HG03378 (cell line): ENCODE results near the gene PRR36.
"Not testable (repeated sequence)": the region's sequence is repeated elsewhere in the genome, so short reads cannot be mapped to it uniquely, and the experiment has no call there.

Experiments
- ATAC-seq: cut with Tn5 transposase; IDR thresholded peaks from one replicate; pipeline ENCODE4 v1.9.1; 2021; ENCODE audit warnings: mild to moderate bottlenecking, moderate library complexity; ENCODE audit not compliant: unreplicated experiment

PRR36 gene

DNA sequence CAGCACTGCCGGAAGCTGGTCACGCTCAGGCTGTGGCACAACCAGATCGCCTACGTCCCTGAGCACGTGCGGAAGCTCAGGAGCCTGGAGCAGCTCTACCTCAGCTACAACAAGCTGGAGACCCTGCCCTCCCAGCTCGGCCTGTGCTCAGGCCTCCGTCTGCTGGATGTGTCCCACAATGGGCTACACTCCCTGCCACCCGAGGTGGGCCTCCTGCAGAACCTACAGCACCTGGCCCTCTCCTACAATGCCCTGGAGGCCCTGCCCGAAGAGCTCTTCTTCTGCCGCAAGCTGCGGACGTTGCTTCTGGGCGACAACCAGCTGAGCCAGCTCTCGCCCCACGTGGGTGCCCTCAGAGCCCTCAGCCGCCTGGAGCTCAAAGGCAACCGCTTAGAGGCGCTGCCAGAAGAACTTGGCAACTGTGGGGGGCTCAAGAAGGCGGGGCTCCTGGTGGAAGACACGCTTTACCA, 26.2 kb upstream of the PRR36 start:
- no peak for ATAC-seq

DNA sequence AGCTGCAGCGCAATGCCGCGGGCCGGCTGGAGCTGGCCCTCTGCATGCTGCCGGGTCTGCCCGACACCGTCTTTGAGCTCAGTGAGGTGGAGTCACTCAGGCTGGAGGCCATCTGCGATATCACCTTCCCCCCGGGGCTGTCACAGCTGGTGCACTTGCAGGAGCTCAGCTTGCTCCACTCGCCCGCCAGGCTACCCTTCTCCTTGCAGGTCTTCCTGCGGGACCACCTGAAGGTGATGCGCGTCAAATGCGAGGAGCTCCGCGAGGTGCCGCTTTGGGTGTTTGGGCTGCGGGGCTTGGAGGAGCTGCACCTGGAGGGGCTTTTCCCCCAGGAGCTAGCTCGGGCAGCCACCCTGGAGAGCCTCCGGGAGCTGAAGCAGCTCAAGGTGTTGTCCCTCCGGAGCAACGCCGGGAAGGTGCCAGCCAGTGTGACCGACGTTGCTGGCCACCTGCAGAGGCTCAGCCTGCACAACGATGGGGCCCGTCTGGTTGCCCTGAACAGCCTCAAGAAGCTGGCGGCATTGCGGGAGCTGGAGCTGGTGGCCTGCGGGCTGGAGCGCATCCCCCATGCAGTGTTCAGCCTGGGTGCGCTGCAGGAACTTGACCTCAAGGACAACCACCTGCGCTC, 25.7 kb upstream of the PRR36 start:
- no peak for ATAC-seq

DNA sequence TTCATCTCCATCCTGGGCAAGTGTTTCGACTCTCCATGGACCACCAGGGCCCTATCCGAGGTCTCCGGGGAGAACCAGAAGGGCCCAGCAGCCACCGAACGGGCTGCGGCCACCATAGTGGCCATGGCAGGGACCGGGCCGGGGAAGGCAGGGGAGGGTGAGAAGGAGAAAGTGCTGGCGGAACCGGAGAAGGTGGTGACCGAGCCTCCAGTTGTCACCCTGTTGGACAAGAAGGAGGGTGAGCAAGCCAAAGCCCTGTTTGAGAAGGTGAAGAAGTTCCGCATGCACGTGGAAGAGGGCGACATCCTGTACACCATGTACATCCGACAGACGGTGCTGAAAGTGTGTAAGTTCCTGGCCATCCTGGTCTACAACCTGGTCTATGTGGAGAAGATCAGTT, 24.8 kb upstream of the PRR36 start:
- no peak for ATAC-seq

DNA sequence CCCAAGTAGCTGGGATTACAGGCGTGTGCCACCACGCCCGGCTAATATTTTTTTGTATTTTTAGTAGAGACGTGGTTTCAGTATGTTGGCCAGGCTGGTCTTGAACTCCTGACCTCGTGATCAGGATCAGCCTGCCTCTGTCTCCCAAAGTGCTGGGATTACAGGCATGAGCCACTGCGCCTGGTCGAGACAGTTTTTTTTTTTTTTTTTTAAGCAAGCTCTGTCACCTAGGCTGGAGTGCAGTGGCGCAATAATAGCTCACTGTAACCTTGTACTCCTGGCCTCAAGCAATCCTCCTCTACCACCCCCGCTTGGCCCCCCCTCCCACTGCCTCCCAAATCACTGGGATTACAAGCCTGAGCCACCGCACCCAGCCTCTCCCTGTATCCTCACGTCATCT, 23.1 kb upstream of the PRR36 start:
- ATAC-seq: no peak

DNA sequence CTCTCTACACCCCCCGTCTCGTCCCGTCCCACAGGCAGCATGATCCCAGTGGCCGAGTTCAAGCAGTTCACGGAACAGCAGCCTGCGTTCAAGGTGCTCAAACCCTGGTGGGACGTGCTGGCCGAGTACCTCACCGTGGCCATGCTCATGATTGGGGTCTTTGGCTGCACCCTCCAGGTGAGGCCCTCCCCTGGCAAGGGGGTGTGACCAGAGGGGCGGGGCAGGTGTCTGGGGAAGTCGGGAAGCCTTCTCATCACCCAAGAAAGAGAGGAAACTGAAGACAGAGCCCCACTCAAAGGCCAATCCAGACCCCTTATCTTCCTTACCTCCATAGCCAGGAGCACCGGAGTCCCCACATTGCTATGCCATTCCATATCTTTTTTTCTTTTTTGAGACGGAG, 21.4 kb upstream of the PRR36 start:
- ATAC-seq: no peak

DNA sequence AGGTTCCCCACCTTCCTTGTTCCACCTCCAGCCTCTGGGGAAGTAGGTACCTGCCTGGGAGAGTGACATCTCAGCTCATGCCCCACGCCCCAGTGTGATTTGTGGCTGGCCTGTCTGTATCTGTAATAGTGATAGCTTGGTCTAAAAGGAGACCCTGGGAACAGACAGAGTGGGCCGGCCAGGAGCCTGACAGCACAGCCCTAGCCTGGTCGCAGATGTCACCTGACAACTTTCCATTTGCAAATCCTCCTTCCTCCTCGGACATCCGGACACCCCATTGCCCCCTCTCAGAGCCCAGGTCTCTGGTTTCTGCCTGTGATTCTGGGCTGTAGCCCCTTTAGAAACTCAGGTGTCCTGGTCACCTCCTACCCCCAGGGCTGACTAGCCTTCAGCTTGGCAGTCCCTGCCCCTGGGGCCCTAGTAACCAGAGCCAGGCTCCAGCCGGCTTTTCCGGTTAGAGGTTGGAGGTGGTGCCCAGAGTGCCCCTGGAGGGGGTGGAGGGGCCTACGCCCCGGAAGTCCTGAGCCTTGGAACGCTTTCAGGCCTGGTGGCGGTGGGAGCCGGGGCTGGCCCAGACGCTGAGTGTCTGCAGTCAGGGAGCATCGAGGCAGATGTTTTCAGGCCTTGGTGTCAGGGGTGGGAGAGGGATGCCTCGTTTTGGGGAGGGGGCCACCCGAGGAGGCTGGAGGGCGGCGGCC, 20.6 kb upstream of the PRR36 start:
- no peak for ATAC-seq

DNA sequence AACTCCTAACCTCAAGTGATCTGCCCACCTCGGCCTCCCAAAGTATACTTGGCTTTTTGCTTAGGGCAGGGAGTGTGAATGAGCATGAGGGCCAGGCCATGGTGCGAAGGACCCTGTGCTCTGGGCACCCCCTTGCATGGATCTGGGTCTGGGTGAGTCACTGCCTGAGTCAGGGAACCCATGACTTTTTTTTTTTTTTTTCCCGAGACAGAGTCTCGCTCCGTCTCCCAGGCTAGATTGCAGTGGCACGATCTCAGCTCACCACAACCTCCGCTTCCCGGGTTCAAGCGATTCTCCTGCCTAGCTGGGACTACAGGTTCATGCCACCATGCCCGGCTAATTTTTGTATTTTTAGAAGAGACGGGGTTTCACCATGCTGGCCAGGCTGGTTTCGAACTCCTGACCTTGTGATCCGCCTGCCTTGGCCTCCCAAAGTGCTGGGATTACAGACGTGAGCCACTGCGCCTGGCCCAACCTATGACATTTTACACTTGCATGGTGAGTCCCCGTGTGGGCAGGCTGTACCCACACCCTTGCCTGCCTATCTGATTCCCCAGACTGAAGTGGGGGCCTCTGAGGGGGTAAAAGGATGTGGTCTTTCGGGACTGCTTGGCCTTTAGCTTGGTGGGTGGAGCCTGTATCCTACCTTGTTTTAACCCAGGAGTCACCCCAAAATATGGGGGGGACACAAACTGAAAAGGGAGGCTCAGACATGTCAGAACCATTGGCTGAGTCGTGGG, 19.3 kb upstream of the PRR36 start:
- ATAC-seq: not testable (repeated sequence)

DNA sequence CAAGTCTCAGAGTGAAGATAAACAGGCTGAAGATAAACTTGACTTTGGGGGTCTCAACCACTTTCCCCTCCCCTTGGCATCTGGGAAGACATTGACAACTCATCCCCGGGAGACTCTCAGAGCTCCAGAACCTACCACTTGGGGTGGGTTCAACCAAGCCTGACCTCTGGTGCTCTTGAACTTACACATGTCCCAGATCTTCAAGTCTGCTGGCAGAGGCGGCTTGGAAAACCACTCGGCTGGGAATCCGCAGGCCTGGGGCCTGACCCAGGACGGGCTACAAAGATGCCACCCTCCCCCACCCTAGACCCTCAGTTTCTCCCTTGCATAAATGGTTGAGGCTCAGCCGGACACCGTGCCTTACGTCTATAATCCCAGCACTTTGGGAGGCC, 14.6 kb upstream of the PRR36 start:
- no peak for ATAC-seq

DNA sequence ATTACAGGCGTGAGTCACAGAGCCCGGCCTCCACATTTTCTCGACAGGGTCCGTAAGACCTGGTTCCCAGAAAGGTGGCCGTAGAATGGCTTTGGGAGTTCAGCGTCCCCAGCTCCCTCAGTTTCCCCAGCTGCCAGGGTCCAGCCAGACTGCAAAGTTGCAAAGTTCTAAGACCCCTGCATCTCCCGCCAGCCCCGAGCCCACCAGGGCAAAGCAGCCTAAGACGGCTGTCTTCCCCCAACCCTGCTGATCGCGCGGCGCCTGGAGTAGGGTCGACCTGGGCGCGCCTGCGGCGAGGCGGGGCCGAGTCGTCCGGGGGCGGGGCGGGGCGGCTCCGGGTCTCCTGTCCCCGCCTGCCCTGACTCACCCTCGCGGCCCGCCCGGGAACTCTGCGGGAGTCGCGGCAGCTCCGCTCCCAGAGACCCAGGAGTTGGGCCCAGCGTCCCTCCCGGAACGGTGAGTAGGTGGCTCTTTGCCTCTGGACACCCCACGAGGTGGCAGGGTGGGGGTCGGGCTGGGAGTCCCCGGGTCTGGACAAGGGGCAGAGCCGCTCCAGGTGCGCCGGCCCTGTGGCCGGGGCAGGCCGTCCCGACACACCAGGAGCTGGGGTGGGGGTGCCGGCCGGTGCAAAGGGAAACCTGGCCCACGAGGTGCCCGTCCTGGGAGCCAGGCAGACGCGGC, 14.1 kb upstream of the PRR36 start, which contains the start of gene LRRC8E:
TSS of gene LRRC8E (plus strand) at position 366 of the 681 bp plus-strand sequence. CDS start 7,094 bp downstream, outside the sequence.
- ATAC-seq: no peak

DNA sequence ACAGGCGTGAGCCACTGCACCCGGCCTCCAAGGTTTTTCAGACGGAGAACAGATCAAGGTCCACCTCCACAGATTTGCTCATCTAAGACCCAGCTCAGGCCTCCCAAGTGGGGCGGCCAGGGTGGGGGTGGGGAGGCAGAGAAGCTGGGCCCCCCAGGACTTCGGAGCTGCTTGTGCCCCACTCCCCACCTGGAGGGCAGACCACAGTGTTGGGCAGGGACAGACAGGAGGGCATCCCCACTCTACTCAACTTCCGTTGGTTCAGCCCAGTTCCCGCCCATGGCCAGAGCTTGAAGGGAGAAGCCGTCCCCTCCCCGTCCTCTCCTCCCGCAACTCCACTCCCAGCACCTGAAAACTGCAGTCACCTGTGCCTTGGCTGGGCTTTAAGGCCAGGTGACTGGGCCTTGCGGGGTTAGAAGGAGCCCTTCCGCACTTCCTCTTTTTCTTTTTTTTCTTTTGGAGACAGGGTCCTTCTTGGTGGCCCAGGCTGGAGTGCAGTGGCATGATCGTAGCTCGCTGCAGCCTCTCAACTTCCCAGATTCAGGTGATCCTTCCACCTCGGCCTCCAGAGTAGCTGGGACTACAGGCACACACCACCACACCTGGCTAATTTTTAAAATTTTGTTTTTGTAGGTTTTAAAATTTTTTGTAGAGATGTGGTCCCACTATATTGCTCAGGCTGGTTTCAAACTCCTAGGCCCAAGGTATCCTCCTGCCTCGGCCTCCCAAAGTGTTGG, 13.4 kb upstream of the PRR36 start:
- ATAC-seq: no peak

DNA sequence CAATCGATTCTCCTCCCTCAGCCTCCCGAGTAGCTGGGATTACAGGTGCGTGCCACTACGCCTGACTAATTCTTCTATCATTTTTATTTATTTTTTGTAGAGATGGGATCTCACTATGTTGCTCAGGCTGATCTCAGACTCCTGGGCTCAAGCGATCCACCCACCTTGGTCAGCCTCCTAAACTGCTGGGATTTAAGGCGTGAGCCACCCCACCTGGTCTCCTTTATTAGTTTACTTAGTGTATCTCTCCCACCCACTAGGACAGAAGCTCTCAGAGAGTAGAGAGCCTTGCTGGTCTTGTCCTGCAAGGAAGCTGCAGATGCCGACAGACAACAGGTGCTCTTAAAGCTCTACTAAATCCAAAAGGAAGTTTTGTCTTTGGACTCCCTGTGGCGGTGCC, 11.6 kb upstream of the PRR36 start:
- ATAC-seq: no peak

DNA sequence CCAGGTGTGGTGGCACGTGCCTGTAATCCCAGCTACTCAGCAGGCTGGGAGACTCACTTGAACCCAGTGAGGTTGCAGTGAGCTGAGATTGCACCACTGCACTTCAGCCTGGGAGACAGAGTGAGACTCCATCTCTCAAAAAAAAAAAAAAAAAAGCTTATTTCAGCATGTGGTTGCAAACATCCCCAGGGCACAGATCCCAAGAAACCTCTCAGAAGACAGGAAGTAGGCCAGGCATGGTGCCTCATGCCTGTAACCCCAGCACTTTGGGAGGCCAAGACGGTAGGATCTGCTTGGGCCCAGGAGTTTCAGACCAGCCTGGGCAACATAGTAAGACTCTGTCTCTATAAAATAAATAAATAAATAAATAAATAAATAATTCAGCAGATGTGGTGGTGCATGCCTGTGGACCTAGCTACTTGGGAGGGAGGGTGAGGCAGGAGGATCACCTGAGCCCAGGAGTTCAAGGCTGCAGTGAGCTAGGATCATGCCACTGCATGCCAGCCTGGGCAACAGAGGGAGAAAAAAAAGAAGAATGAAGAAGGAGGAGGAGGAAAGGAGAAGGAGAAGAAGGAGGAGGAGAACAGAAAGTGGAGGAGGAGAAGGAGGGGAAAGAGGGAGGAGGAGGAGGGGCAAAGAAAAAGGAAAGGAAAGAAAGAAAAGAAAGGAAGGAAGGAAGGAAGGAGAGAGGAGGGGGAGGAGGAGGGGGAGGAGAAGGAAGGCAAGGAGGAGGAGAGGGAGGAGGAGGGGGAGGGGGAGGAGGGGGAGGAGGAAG, 9.8 kb upstream of the PRR36 start:
- ATAC-seq: no peak

DNA sequence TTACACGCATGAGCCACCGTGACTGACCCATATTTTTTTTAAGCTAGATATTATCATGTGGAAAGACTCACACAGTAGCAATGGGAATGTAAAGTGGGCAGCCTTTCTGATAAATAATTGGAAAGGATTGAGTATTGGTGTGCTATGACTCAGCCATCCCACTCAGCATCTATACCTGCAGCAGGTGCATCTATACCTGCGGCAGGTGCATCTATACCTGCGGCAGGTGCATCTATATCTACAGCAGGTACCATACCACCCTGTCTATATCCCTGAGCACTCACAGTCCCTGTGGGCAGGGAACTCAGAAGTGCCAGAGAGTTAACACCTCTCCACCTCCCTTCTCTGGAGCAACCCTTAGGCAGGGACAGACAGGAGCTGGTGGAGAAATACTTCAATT, 8.9 kb upstream of the PRR36 start:
- no peak for ATAC-seq

DNA sequence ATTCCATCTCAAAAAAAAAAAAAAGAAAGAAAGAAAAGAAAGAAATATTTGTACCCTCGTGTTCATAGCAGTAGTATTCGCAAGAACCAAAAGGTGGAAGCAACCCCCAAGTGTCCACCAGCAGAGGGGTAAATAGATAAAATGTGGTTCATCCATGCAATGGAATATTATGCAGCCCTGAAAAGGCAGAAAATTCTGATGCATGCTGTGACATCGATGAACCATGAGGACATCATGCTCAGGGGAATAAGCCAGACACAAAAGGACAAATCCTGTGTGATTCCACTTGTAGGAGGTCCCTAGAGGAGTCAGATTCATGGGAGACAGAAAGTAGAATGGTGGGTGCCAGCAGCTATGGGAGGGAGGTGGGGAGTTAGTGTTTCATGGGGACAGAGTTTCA, 7.7 kb upstream of the PRR36 start:
- ATAC-seq: no peak

DNA sequence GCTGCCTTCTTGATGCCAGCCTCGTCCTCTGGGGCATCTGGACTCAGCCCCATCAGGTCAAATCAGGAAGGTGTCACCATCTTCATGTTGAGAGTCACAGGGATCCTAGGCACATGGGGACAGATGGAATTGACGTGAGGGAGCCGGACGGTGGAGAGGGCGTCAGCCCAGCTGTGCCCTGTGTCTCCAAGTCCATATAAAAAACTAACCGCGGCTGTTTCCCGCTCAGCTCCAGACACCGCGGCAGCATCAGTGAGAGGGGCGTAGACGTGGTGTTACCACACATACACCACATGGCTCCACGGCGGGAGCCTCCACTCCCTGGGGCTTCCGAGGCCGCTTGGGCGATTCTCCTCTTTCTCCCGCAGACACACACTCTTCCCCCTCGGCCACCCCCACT, 5.6 kb upstream of the PRR36 start:
- no peak for ATAC-seq

DNA sequence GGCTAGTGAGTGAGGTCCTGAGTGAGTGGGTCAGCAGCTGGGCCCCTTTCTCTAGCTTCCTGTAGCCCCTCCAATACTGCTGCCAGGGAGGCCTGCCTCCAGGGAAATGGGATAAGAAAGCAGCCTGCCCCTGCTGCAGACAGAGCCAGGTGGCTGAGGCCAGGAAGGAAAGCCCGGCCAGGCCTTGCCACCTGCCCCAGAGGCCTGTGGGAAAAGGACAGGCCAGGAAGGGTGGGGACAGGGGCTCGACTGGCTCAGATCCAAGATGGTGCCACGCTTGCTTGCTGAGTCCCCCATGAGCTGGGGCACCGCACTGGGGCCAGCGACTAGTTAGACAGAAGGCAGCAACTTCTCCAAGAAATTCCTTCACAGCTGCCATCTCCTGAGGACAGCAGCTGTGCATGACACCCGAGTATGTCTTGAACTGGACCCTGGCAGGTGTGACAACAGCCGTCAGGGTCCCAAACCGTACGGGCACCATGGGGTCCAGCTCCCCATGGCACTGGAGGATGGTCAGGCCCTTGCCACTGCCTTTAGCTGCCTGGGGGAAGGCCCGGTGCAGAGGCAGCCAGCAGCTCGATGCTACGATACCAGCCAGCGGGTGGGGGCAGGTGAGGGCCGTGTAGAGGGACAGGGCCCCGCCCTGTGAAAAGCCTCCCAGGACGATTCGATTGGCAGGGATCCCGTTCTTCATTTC, 5.1 kb upstream of the PRR36 start:
- ATAC-seq: no peak

DNA sequence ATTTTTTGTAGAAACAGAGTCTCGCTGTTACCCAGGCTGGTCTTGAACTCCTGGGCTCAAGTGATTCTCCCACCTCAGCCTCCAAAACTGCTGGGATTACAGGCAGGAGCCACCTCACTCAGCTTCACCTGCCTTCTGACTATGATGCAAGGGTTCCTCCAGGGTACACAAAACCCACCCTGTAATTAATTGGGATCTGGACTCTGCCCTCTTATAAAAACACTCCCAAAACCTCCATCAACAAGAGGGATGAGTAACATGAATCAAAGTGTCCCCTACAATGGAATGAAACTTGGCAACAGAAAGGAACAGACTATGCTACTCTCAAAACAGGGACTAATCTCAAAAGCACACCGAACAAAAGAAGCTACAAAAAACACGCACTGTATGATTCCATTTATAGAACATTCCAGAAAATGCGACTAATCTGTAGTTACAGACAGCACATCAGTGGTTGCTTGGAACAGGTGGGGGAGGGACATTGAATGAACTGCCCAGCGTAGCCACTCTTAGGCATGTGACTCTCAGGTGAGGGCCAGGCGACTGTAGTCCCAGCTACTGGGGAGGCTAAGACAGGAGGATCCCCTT, 3.2 kb upstream of the PRR36 start:
- ATAC-seq: no peak

DNA sequence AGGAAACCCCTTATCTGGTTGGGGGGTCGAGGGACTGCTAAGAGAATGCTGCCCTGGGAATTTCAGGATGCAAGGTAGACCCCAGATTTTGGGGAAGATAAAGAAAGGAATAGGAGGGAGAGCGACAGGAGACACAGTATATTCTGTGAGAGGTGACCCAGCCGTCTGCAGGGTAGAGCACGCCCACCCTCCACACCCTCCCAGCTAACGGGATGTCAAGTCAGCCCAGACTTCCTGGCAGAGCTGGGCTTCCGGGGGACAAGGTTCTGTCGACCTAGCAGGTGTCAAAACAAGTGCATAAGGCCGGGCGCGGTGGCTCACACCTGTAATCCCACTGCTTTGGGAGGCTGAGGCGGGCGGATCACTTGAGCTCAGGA, 695 bp upstream of the PRR36 start:
- no peak for ATAC-seq
